NCI-H2081 treated with DMSO at 0.1 percent for 48 hours (cell line): Measurements from ENCODE around the gene RBM47.

Source experiments
- DNase-seq: peaks from one replicate; lab custom pipeline; 2025; lab: John Stamatoyannopoulos, UW

The RBM47 gene

DNA sequence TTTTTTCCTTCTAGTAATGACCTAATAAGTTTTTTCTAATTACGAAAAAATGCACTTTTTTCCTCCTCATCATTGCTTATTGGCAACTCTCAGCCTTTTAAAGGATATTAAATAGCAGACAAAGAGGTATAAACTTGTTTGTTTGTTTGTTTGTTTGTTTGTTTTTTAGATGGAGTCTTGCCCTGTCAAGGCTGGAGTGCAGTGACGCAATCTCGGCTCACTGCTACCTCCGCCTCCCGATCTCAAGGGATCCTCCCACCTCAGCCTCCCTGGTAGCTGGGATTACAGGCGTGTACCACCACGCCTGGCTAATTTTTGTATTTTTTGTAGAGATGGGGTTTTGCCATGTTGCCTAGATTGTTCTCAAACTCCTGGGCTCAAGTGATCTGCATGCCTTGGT is 6.0 kb downstream of the RBM47 start:
- no peak for DNase-seq

DNA sequence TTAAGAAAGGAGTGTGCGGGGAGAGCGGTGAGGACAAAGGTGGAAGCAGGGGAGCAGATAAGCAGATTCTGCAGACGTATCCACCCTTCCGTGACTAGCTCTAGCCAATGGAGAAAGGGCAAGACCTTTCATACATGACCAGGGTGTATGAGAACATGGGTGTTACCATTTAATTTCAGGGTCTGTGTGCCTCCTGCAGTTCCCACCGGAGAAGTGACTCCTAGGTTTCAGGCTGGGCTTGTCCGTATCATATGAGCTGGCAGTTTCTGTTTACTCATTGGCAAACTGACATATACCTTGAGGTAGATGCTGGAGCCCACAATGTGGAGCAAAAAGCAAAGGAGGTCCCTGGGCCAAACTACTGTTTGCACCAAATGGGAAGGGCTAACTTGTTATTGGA is 6.8 kb downstream of the RBM47 start:
- DNase-seq = no peak

DNA sequence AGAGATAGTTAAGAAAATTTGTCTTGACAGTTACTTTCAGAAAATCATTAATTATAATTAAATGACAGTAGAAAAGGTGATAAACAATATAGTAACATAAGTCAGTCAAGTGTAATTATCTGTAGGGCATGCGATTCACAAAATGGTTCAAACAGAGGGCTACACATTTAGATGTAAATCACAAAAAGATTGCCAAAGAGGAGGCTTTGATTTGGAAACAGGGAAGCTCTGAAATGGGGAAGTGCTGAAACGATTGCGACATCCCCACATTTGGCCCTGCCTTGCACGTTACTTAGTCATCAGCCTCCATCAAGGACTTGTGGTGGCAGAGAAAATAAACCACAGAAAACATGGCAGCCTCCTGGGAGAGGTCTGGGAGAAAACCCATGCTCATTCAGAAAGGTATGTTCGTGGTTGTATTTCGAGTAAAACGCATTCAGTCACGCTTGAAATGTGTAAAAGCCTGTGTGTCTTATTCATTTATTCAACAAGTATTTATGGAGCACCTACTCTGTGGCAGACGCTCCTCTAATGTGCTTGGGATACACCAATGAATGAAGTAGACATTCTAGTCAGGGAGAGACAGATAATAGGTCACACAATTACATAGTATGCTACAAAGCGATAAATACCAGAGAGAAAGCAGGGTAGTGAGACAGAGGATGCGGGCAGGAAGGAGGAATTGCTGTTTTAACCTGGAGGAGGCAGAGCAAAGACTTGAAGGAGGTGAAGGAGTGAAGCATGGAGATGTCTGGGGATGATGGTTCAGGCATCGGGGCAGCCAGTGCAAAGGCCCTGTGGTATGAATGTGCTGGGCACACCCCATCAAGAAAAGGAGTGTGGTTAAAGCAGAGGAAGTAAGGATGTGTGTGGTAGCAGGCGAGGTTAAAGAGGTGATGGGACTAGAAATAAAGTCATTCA is 7.8 kb downstream of the RBM47 start:
- no peak for DNase-seq

DNA sequence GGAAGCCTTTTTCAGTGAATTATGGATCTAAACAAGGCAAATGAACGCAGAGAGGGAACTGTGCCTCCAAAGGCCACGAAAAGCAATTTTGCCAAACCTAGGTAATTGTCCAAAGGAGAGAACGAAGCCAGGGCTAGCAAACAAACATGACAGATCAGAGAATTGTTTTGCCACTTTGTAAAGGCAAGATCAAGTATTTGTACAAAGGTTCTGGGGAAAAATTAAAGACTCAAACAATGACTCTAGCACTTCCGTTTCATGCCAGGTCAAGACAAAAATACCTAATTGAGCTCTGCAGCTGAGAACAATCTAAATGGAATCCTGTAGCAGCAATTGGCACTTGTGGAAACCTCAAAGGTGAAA is 8.5 kb downstream of the RBM47 start:
- DNase-seq = no peak

DNA sequence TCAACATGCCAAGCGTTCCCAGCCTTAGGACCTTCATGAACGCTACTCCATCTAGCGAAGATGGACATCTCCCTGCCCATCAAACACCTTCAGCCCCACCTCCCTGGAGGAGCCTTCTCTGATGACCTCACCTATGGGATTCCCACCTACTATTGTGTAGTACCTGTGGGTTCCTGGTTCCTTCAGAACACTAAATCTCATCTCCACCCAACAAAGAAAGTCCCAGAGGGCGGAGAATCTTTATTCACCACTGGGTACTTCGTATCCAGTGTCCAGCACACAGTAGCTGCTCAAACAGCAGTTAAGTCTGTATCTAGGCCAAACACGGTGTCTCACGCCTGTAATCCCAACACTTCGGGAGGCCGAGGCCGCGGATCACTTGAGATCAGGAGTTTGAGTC is 10.1 kb downstream of the RBM47 start:
- no peak for DNase-seq

DNA sequence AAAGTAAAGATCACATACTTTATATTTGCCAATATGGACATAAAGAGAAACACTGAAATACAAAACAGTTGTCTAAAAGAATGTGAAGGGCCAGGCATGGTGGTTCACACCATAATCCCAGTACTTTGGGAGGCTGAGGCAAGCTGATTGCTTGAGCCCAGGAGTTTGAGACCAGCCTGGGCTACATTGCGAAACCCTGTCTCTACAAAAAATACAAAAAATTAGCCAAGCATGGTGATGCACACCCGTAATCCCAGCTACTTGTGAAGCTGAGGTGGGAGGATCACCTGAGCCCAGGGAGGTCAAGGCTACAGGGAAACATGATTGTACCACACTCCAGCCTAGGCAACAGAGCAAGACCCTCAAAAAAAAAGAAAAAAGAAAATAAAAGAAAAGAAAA is 11.8 kb downstream of the RBM47 start:
- no peak for DNase-seq

DNA sequence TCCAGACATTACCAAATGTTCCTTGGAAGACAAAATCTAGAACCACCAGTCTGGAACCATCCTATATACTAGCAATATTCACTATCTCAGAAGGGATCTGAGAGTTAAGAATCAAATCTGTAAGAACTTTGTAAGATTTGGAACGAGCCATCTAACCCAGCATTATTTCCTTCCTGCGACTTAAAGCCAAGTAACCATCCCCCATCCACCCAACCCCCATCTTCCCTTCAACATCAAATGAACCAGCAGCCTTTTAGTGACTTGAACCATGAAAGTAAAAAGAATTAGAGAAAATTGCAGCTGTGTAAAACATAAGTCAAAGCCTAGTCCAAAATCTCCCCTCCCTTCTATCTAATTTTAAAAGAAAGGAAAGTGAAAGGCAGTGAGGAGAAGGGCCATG is 15.6 kb downstream of the RBM47 start:
- no peak for DNase-seq

DNA sequence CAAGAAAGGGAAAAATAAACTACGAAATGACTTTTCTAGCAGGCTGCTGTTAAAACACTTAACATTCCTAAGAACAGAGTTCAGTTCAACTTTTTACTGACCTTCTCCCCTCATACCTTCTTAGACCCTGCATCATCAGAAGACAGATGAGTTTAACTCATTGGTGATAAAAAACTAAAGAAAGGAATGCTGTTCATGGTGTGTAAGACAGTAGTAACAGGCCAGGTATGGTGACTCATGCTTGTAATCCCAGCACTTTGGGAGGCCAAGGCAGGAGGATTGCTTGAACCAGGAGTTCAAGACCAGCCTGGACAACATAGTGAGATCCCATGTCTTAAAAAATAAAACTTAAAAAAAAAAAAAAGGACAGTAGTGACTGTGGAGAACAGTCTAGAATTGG is 16.2 kb downstream of the RBM47 start:
- no peak for DNase-seq

DNA sequence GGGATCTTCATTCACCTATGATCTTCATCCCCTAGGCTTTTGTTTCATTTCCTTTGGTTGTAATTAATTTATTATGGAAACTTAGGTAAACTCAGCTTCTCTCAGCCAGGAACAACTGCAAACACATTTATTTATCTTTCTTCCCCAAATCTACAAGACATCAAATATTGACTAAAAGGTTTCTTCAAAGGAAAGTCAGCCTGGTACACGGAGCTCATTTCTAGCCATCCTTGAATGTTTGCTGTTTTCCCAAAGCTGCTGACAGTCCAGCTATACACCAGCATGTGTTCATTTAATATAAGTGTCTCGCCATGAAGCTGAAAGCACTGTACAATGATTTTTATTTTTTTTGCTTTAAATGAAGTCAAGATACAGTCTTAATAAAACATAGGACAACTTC is 16.8 kb downstream of the RBM47 start:
- DNase-seq = no peak

DNA sequence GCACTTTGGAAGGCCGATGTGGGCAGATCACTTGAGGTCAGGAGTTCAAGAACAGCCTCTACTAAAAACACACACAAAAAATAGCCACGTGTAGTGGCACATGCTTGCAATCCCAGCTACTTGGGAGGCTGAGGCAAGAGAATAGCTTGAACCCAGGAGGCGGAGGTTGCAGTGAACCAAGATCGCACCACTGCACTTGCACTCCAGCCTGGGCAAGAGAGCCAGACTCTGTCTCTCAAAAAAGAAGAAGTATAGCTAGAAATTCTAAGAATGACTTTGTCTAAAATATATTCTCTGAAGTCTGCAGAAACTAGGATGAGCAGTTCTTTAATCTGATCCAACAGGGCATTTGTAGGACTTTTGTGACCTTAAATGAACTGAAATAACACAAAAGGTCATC is 17.4 kb downstream of the RBM47 start:
- DNase-seq = no peak

DNA sequence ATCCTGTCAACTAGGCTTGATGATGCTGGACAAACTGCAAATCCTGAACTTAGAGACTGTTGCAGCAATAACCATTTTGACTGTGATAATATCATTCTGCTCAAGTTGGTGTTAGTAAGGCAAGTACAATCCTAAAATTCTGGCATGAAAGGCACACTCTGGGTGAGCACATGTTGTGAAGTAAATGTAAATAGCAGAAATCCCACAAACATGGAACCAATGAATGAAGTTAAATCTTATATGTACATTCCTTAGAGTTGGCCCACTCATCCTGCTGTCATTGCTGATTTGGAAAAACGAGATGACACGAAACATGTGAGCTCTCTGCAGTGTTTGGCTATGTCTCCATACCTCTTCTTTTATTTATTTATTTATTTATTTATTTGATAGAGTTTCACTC is 21.0 kb downstream of the RBM47 start:
- DNase-seq = no peak

DNA sequence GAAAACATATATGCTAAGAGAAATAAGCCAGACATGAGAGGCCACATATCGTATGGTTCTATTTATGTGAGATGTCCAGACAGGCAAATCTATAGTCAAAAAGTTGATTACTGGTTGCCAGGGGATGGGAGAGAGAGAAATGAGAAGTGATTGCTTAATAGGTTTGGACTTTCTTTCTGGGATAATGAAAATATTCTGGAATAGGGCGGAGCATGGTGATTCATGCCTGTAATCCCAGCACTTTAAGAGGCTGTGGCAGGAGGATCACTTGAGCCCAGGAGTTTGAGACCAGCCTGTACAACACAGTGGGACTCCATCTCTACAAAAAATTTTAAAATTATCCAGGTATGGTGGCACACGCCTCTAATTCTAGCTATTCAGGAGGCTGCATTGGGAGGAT is 22.4 kb downstream of the RBM47 start:
- DNase-seq = no peak

DNA sequence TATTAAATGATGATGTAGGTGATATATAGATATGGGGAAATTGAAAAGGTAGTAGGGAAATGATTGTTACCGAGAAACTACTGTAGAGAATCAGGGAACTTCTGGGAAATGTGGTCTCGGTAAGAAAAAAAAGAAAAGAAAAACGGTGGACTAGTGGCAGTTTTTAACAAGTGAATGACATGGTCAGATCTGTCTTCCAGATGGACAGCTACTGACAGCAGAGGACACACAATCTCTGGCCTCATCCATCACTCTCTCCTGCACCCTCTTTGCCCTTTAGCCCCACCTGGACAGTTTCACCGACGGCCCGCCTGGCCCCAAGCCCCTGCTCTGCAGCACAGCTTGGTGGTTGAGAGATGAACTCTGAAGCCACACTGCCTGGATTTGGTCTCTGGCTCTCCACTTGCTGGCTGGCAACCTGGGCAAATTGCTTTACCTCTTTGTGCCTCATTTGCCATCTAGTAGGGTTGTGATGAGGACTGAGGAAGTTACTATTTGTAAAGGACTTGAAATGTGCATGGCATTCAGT is 23.4 kb downstream of the RBM47 start:
- DNase-seq = no peak

DNA sequence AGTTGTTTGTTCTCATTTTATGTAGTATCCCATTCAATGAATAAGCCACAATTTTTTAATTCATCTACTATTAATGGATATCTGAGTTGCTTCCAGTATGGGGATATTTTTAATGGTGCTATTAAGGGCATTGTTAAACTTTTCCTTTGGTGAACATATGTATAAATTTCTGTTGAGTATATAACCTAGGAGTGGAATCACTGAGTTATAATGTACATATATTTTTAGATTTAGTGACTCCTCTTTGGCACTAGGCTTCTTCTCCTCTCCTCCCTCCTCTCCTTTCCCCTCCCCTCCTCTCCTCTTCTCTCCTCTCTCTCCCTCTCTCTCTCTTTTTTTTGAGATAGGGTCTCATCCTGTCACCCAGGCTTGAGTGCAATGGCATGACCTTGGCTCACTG is 26.4 kb downstream of the RBM47 start:
- no peak for DNase-seq

DNA sequence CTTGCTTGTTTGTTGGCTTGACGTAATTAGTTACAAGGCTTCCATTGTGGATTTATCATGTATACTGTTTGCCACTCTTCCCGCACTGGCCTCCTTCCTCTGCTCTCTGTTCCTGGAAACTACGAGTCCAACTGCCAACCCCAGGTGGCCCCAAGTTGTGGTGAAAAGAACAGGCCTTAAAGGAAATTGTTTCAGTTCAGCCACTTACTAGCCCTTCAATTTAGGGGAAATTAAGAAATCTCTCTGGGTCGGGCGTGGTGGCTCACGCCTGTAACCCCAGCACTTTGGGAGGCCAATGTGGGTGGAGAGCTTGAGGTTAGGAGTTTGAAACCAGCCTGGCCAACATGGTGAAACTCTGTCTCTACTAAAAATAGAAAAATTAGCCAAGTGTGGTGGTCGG is 28.0 kb downstream of the RBM47 start:
- no peak for DNase-seq

DNA sequence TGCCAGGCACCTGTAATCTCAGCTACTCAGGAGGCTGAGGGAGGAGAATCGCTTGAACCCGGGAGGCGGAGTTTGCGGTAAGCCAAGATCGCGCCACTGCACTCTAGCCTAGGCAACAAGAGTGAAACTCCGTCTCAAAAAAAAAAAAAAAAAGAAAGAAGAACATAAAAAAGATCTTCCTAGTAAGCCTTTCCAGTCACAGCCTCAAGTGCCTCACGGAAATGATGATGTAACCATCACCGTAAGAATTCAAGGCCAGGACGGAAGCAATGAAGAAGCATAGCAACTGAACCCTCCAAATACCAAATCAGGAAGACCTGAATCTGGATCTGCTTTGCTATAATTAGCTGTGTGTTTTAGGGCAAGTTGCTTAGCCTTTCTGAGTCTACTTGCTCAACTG is 28.8 kb downstream of the RBM47 start:
- no peak for DNase-seq

DNA sequence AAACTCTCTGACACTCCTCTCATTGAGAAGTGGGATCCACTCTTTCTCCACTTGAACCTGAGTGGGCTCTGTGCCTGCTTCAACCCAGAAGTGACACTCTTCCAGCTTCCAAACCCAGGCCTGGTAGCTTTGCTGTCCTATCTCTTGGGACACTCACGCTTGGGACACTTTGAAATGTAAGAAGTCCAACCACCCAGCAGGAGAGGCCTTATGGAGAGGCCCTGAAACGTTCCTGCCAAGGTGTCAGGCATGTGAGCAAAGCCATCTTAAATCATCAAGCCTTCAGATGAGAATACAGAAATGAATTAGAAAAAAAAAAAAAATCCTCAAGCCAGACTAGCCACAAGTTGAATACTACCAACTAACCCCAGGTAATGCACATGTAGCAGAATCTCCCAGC is 30.2 kb downstream of the RBM47 start:
- no peak for DNase-seq

DNA sequence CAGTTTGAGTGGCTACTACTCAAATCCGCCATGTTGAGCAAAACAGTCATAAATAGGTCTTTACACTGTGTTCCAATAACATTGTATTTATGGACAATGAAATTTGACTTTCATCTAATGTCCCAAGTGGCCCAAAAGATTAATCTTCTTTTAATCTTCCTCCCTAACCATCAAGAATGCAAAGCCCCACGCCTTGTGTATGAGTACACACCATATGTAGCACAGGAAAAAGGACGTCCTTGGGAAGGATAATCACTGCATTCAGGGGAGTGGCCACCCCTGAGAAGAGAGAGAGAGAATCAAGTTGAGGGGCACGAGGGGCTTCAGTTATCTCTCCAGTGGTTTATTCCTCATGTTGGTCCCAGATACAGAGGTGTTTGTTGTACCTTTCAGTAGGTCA is 33.1 kb downstream of the RBM47 start:
- DNase-seq = no peak

DNA sequence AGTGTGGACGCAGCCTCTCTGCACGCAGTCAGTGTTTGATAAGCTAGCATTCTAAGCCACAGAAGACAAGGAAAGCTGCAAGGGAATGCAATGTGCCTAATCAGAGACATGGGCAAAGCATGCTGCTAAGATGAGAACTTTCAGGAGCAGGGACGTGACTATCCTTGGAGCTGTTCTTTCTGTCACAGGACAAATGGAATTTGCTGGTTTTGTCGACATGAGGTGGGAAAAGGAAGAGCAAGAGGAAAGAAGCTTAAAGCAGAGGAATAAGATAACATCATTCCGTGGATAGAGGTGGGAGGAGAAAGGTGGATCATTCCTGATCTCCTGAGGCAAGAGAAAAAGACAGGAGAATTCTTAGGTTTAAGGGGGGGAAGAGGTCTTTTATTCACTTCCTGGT is 33.7 kb downstream of the RBM47 start:
- no peak for DNase-seq

DNA sequence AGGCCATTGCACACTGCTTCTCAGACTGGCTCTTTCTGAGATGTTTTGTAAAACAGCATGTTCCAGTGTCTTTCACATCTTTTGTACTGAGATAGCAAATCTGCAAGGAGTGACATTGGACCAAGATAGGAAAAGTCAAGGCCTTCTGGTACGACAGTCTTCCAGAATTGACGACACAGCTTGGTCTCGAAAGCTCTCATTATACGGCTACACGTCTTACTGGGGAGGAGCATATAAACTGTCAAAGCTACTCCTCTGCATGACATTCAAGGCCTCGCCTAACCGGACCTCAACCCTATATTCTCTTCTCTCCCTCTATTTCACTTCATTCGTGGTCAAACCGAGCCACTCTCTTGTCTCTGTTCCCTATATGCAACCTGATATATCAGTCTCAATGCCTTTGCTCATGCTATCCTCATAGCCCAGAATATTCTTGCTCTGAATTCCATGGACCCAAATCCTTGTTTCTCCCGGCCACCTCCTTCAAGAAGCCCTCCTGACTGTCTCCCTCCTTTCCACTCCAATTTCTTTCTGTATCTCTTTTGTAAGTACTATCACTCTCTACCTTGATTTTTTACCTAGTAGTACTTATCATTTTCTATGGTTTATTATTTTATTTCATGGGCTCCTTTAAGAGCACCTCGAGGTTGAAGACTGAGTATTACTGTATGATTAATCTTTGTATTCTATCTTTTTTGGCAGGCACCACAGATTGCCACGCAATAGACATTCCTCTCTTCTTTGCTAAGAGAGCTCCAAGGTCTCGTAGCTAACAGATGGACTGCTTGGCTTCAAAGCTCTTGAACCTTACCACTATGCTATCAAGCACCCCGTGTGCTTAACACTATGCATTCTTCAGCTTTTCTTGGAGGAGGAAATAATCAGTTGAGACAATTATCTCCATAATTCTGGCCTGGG is 35.1 kb downstream of the RBM47 start:
- no peak for DNase-seq

DNA sequence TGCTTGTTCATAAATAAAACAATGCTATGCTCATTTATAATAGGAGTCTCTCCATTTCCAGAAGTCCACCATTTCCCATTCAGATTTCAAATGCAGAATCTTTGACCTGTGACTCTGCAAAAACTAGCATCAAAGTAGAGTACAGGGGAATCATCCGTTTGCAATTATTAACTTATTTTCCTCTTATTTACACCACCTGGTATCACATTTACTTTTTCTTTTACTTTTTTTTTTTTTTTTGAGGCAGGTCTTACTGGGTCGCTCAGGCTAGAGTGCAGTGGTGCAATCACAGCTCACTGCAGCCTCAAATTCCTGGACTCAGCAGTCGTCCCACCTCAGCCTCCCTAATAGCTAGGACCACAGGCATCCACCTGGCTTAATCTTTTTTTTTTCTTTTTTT is 37.6 kb downstream of the RBM47 start:
- no peak for DNase-seq

DNA sequence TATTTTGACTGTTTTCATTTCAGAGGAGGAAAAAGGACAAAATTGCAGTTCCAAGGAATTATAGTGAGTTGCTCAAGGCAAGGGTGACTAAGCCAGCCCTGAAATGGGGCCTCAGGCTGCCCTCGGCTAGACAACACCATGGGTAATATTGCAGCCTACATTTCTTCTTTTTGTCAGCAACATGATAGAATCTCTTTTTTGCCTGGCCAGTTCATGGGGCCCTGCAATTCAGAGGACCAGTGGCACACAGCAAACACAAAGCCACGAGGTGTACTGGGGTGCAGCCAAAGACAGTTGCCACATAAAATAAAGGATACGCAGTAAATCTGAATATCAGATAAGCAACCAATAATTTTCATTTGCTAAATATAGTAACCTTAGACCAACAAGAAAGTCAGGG is 41.8 kb downstream of the RBM47 start:
- no peak for DNase-seq

DNA sequence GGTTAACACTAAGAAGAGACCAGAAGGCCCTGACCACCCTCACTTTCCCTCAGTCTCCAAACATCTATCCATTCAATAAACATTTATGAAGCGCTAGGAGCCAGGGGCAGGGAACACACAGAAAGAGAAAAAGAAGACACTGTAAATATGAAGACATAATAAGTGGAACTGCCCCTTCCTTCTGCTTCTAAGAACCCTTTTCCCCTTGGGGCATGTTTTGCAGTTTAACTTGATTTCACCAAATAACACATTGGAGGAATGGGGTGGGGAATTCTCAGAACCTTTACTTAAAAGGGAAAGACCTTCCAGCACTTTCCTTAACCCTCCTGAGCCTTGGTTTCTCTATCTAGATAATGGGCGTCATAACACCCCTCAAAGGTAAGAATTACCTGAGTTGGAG is 42.3 kb downstream of the RBM47 start:
- DNase-seq = no peak
